OCI-LY7 (cell line): Measurements from ENCODE around the gene VPS39. TPM values are rescaled to one million over a fixed set of nuclear protein-coding genes. Genes with fewer than 3 reads are reported as not detected.

ENCODE experiments used
- BruUV-seq: library from RNA; stranded (reverse); fragments of 400-500 nt; replicated peaks from 2 replicates; lab custom pipeline; 2021; lab: Mats Ljungman, UMichigan
- CTCF ChIA-PET: fragments of 300-600 bp; sonication (Branson Sonifier 250); formaldehyde crosslinking; loops from one replicate; lab custom pipeline; 2022; ENCODE audit warnings: antibody characterized with exemption; ENCODE audit not compliant: unreplicated experiment; lab: Charles Lee
- POLR2A ChIA-PET: fragments of 300-600 bp; sonication (Branson Sonifier 250); formaldehyde crosslinking; loops from one replicate; lab custom pipeline; 2022; ENCODE audit warnings: antibody characterized with exemption; lab: Charles Lee
- DNase-seq: peaks from one replicate; pipeline ENCODE4 v3.0.0-alpha.2; 2015; ENCODE audit warnings: low spot score
- H2AFZ ChIP-seq: fragments of 200-600 bp; sonication (generic), shearing (Covaris generic); 2 replicates; pipeline ENCODE4 v1.6.1; 2014; ENCODE audit warnings: mild to moderate bottlenecking, antibody characterized with exemption, low read length, moderate library complexity
- H3K27ac ChIP-seq: fragments of 200-600 bp; sonication (generic); 2 replicates; pipeline ENCODE4 v1.5.1; 2014; ENCODE audit warnings: mixed run types, low read depth, mild to moderate bottlenecking, moderate library complexity, low read length, inconsistent platforms; ENCODE audit not compliant: poor library complexity, severe bottlenecking
- H3K36me3 ChIP-seq: fragments of 200-600 bp; sonication (generic); 2 replicates; pipeline ENCODE4 v1.6.1; 2014; ENCODE audit warnings: mild to moderate bottlenecking, antibody characterized with exemption, low read length, moderate library complexity, mixed read lengths; ENCODE audit not compliant: insufficient read depth
- H3K4me1 ChIP-seq: fragments of 200-600 bp; sonication (generic); 2 replicates; pipeline ENCODE4 v1.5.1; 2014; ENCODE audit warnings: mild to moderate bottlenecking, low read length; ENCODE audit not compliant: insufficient read depth, poor library complexity, severe bottlenecking
- H3K4me2 ChIP-seq: fragments of 200-600 bp; sonication (generic); 2 replicates; pipeline ENCODE4 v1.6.1; 2014; ENCODE audit warnings: mild to moderate bottlenecking, low read length
- H3K4me3 ChIP-seq: fragments of 200-600 bp; sonication (generic); 2 replicates; pipeline ENCODE4 v1.5.1; 2014; ENCODE audit warnings: mild to moderate bottlenecking, low read depth, low read length; ENCODE audit not compliant: poor library complexity, severe bottlenecking
- H3K79me2 ChIP-seq: fragments of 200-600 bp; sonication (generic); 2 replicates; pipeline ENCODE4 v1.6.1; 2016; ENCODE audit warnings: low read depth, mild to moderate bottlenecking, low read length, moderate library complexity, mixed read lengths; ENCODE audit not compliant: insufficient read depth
- H3K9me2 ChIP-seq: fragments of 200-600 bp; sonication (generic); 2 replicates; pipeline ENCODE4 v1.6.1; 2016; ENCODE audit warnings: mild to moderate bottlenecking, low read length, mixed read lengths; ENCODE audit not compliant: insufficient read depth
- H3K9me3 ChIP-seq: fragments of 200-600 bp; sonication (generic); 2 replicates; pipeline ENCODE4 v1.6.1; 2014; ENCODE audit warnings: mild to moderate bottlenecking, mixed run types, low read length, mixed read lengths
- H4K20me1 ChIP-seq: fragments of 200-600 bp; sonication (generic); 2 replicates; pipeline ENCODE4 v1.6.1; 2014; ENCODE audit warnings: mild to moderate bottlenecking, antibody characterized with exemption, low read length, moderate library complexity, mixed read lengths; ENCODE audit not compliant: insufficient read depth
- CTCF ChIP-seq: fragments of 200-600 bp; sonication (generic); conservative IDR thresholded peaks from 2 replicates; pipeline ENCODE4 v1.5.1; 2014; ENCODE audit warnings: mild to moderate bottlenecking, antibody characterized with exemption, low read length, moderate library complexity, mixed read lengths
- EZH2phosphoT487 ChIP-seq: fragments of 200-600 bp; sonication (generic); IDR thresholded peaks from 2 replicates; pipeline ENCODE4 v1.6.1; 2018; ENCODE audit warnings: low read depth, borderline replicate concordance, mild to moderate bottlenecking, mixed run types, antibody characterized with exemption, low read length, moderate library complexity, mixed read lengths
- intact Hi-C: fragments of 100-400 bp; cut with micrococcal nuclease; formaldehyde crosslinking; loops from one replicate; pipeline ENCODE4 v1.10.0; 2022; ENCODE audit not compliant: unreplicated experiment
- total RNA-seq, 2 experiments: library from RNA; depleted of rRNA in 1 of 2; stranded (reverse); fragments of >200 nt in 1 of 2; shearing (Covaris generic) in 1 of 2; gene quantifications; 2 replicates each; pipeline ENCODE4 v1.2.3, GENCODE V29; 2014 to 2022

VPS39 gene
- total RNA-seq, 2 experiments from 2014 or later, result 25.1 to 60.5 TPM

- no TSS peak for BruUV-seq
- Histone ChIP-seq H3K36me3 (peaks cover 54% of the 10 kb centered on the region), H3K79me2 (no peaks in the 10 kb centered on the region), H3K4me3 (no peak overlapping the region), H3K27ac (no peak overlapping the region), H2AFZ (no peak overlapping the region), H3K9me2 (no peaks in the 10 kb centered on the region), H3K9me3 (no peaks in the 10 kb centered on the region), H3K4me1 (no peaks in the 10 kb centered on the region), H3K4me2 (no peak overlapping the region), H4K20me1 (no peaks in the 10 kb centered on the region)
- ChIA-PET POLR2A (no interaction called here), CTCF (no interaction called here)
- DNase-seq, result no peak
- intact Hi-C loops, result no loop called here
- TF ChIP-seq CTCF (no peak), EZH2phosphoT487 (no peak)
Observed at GRCh38 chr15:42159381-42160015, 48.6 kb downstream of the VPS39 start.

DNA sequence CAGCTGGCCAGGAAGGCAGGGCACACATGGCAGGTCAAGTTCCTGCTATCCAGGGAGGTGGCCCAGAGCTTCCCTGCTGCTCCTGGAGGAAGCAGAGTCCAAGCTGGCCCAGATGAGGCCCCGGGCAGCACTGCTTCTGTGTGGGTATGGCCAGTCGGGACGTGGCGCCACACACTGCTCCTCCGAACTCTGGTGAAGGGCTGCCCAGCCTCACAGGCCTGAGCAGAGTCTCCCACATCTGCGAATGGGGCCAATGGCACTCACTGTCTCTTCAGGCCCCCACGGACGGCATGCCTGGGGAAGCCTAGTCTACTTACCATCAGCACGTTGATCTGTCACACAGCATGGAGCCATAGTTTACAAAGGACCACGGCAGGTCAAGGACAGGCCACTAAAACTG is 49.2 kb downstream of the VPS39 start:
- Histone ChIP-seq H3K4me1 (no peaks in the 10 kb centered on the region), H3K36me3 (peaks cover 50% of the 10 kb centered on the region), H3K9me3 (no peaks in the 10 kb centered on the region), H3K9me2 (no peaks in the 10 kb centered on the region), H3K27ac (no peak overlapping the region), H3K4me3 (no peak overlapping the region), H2AFZ (no peak overlapping the region), H4K20me1 (no peaks in the 10 kb centered on the region), H3K79me2 (no peaks in the 10 kb centered on the region), H3K4me2 (no peak overlapping the region)
- POLR2A ChIA-PET, result no interaction called here
- DNase-seq, result no peak
- TF ChIP-seq EZH2phosphoT487, result no peak
- no peak for TF ChIP-seq CTCF
- CTCF ChIA-PET, result no interaction called here
- no TSS peak for BruUV-seq
- intact Hi-C loops, result no loop called here

- intact Hi-C loops, result no loop called here
- BruUV-seq, result no TSS peak
- Histone ChIP-seq H3K36me3 (peaks cover 42% of the 10 kb centered on the region), H3K9me3 (no peaks in the 10 kb centered on the region), H3K4me3 (no peak overlapping the region), H3K9me2 (no peaks in the 10 kb centered on the region), H4K20me1 (no peaks in the 10 kb centered on the region), H3K79me2 (no peaks in the 10 kb centered on the region), H3K27ac (no peak overlapping the region), H2AFZ (no peak overlapping the region), H3K4me2 (no peak overlapping the region), H3K4me1 (no peaks in the 10 kb centered on the region)
- no peak for DNase-seq
- ChIA-PET CTCF (interaction anchor here (0.5 kb wide), 1 partner anchor 30 kb away, joined by 3 read pairs; no protein-coding TSS in a partner anchor), POLR2A (no interaction called here)
- no peak for TF ChIP-seq EZH2phosphoT487
- no peak for TF ChIP-seq CTCF
Observed at GRCh38 chr15:42157981-42158765, 49.9 kb downstream of the VPS39 start.
